H9 (cell line): ENCODE results near the gene ASTN1. TPM values are rescaled to one million over a fixed set of nuclear protein-coding genes. Genes with fewer than 3 reads are reported as not detected.

Source experiments
- DNase-seq: peaks from one replicate; pipeline ENCODE4 v3.0.0-alpha.2; 2017
- H2AFZ ChIP-seq: one replicate; pipeline ENCODE4 v1.6.1; 2013; ENCODE audit warnings: mild to moderate bottlenecking, low read length, control low read depth, moderate library complexity
- H2AK5ac ChIP-seq: 2 replicates; pipeline ENCODE4 v1.6.1; 2013; ENCODE audit warnings: low read length, control low read depth, mixed read lengths; ENCODE audit not compliant: insufficient read length
- H2BK120ac ChIP-seq: one replicate; pipeline ENCODE4 v1.6.1; 2013; ENCODE audit warnings: low read depth, mild to moderate bottlenecking, low read length, control low read depth, inconsistent platforms; ENCODE audit not compliant: poor library complexity, severe bottlenecking
- H2BK12ac ChIP-seq: 2 replicates; pipeline ENCODE4 v1.6.1; 2013; ENCODE audit warnings: low read length, control low read depth, mixed read lengths, low read depth; ENCODE audit not compliant: insufficient read length
- H2BK15ac ChIP-seq: 2 replicates; pipeline ENCODE4 v1.6.1; 2013; ENCODE audit warnings: low read depth, low read length, control low read depth
- H2BK20ac ChIP-seq: one replicate; pipeline ENCODE4 v1.6.1; 2013; ENCODE audit warnings: low read depth, mild to moderate bottlenecking, low read length, control low read depth, inconsistent platforms; ENCODE audit not compliant: poor library complexity, severe bottlenecking
- H2BK5ac ChIP-seq: 2 replicates; pipeline ENCODE4 v1.6.1; 2013; ENCODE audit warnings: low read length, control low read depth, mixed read lengths; ENCODE audit not compliant: insufficient read length
- H3K14ac ChIP-seq: 2 replicates; pipeline ENCODE4 v1.6.1; 2013; ENCODE audit warnings: low read length, control low read depth; ENCODE audit not compliant: insufficient read depth
- H3K18ac ChIP-seq: 2 replicates; pipeline ENCODE4 v1.6.1; 2013; ENCODE audit warnings: low read depth, mild to moderate bottlenecking, mixed read lengths, low read length, control low read depth; ENCODE audit not compliant: insufficient read length
- H3K23ac ChIP-seq: 2 replicates; pipeline ENCODE4 v1.6.1; 2013; ENCODE audit warnings: low read length, control low read depth, mixed read lengths, low read depth; ENCODE audit not compliant: insufficient read length
- H3K23me2 ChIP-seq: 2 replicates; pipeline ENCODE4 v1.6.1; 2013; ENCODE audit warnings: low read depth, mild to moderate bottlenecking, mixed read lengths, low read length, control low read depth; ENCODE audit not compliant: insufficient read length, poor library complexity, severe bottlenecking
- H3K27ac ChIP-seq: 2 replicates; pipeline ENCODE4 v1.5.1; 2013; ENCODE audit warnings: low read length, control low read depth, mixed read lengths, low read depth; ENCODE audit not compliant: insufficient read length
- H3K27me3 ChIP-seq: 2 replicates; pipeline ENCODE4 v1.6.1; 2013; ENCODE audit warnings: low read length, control low read depth, inconsistent platforms; ENCODE audit not compliant: insufficient read depth
- H3K4ac ChIP-seq: 2 replicates; pipeline ENCODE4 v1.6.1; 2013; ENCODE audit warnings: low read depth, mild to moderate bottlenecking, control low read depth, inconsistent platforms, low read length, moderate library complexity
- H3K4me1 ChIP-seq: 2 replicates; pipeline ENCODE4 v1.6.1; 2013; ENCODE audit warnings: low read length, control low read depth, inconsistent platforms; ENCODE audit not compliant: insufficient read depth
- H3K4me2 ChIP-seq: 2 replicates; pipeline ENCODE4 v1.6.1; 2013; ENCODE audit warnings: low read length, control low read depth, mixed read lengths; ENCODE audit not compliant: insufficient read length, insufficient read depth
- H3K56ac ChIP-seq: 2 replicates; pipeline ENCODE4 v1.6.1; 2013; ENCODE audit warnings: low read depth, mild to moderate bottlenecking, mixed read lengths, low read length, control low read depth; ENCODE audit not compliant: insufficient read length
- H3K79me1 ChIP-seq: 2 replicates; pipeline ENCODE4 v1.6.1; 2013; ENCODE audit warnings: low read depth, mild to moderate bottlenecking, moderate library complexity, low read length, control low read depth, inconsistent platforms; ENCODE audit not compliant: insufficient read depth, poor library complexity, severe bottlenecking
- H3K79me2 ChIP-seq: 2 replicates; pipeline ENCODE4 v1.6.1; 2013; ENCODE audit warnings: low read length, control low read depth, inconsistent platforms; ENCODE audit not compliant: insufficient read depth
- H3K9ac ChIP-seq: 2 replicates; pipeline ENCODE4 v1.6.1; 2013; ENCODE audit warnings: low read length, control low read depth, mixed read lengths; ENCODE audit not compliant: insufficient read length; ENCODE audit errors: extremely low read depth
- H3K9me3 ChIP-seq: one replicate; pipeline ENCODE4 v1.6.1; 2013; ENCODE audit warnings: low read depth, low read length, inconsistent platforms; ENCODE audit not compliant: control insufficient read depth
- H3T11ph ChIP-seq: one replicate; pipeline ENCODE4 v1.6.1; 2013; ENCODE audit warnings: mild to moderate bottlenecking, low read length, control low read depth, inconsistent platforms
- H4K20me1 ChIP-seq: one replicate; pipeline ENCODE4 v1.6.1; 2013; ENCODE audit not compliant: control insufficient read depth, insufficient read length, insufficient read depth
- H4K5ac ChIP-seq: 2 replicates; pipeline ENCODE4 v1.6.1; 2013; ENCODE audit warnings: low read depth, mild to moderate bottlenecking, mixed read lengths, low read length, control low read depth; ENCODE audit not compliant: insufficient read length
- H4K8ac ChIP-seq: replicated peaks from 2 replicates; pipeline ENCODE4 v1.6.1; 2013; ENCODE audit warnings: low read length, control low read depth, mixed read lengths, low read depth; ENCODE audit not compliant: insufficient read length
- H4K91ac ChIP-seq: 2 replicates; pipeline ENCODE4 v1.6.1; 2013; ENCODE audit warnings: low read depth, mild to moderate bottlenecking, moderate library complexity, mixed read lengths, low read length, control low read depth; ENCODE audit not compliant: insufficient read length
- H3K27ac Mint-ChIP-seq, 3 experiments: 2 replicates in 2 of 3; 3 replicates in 1 of 3; pipeline ENCODE4 v1.8.0; 2020 to 2021; ENCODE audit warnings: mixed read lengths in 3 of 3, mild to moderate bottlenecking in 1 of 3, moderate library complexity in 1 of 3
- H3K27me3 Mint-ChIP-seq: 2 replicates; pipeline ENCODE4 v1.8.0; 2021; ENCODE audit warnings: low read depth, mild to moderate bottlenecking, moderate library complexity, mixed read lengths
- H3K36me3 Mint-ChIP-seq, 3 experiments: 2 replicates in 2 of 3; 3 replicates in 1 of 3; pipeline ENCODE4 v1.8.0; 2020 to 2021; ENCODE audit warnings: low read depth in 3 of 3, mixed read lengths in 3 of 3; ENCODE audit not compliant: insufficient read depth in 1 of 3
- H3K4me1 Mint-ChIP-seq, 2 experiments: 2 replicates each; pipeline ENCODE4 v1.8.0; 2020; ENCODE audit warnings: mixed read lengths in 2 of 2
- H3K4me3 Mint-ChIP-seq, 2 experiments: 2 replicates in 1 of 2; 3 replicates in 1 of 2; pipeline ENCODE4 v1.8.0; 2020 to 2021; ENCODE audit warnings: mild to moderate bottlenecking in 2 of 2, mixed read lengths in 2 of 2, moderate library complexity in 1 of 2
- H3K9me3 Mint-ChIP-seq, 2 experiments: 2 replicates in 1 of 2; 3 replicates in 1 of 2; pipeline ENCODE4 v1.8.0; 2020; ENCODE audit warnings: mild to moderate bottlenecking in 2 of 2, mixed read lengths in 2 of 2, moderate library complexity in 1 of 2
- CTCF ChIP-seq: fragments of 200-600 bp; sonication (generic); conservative IDR thresholded peaks from 3 replicates; pipeline ENCODE4 v1.8.0; 2021; ENCODE audit warnings: antibody characterized with exemption, mild to moderate bottlenecking
- WGBS: extraction: QIAGEN DNeasy Blood & Tissue Kit; methylation state at CpG from one replicate; pipeline ENCODE4 v1.1.7; 2013; ENCODE audit warnings: missing lambda C conversion rate, low lambda C conversion rate, mixed read lengths; ENCODE audit not compliant: insufficient read length; ENCODE audit errors: extremely low coverage; 5-methylcytosine and 5-hydroxymethylcytosine counted together
- total RNA-seq: library from RNA; stranded (reverse); gene quantifications from 2 replicates; pipeline ENCODE4 v1.2.1, GENCODE V29; 2021

ASTN1 gene
- total RNA-seq, 1 experiment from 2014 or later, result 0.98 TPM

- H3K79me2 ChIP-seq, result no peaks in the 10 kb centered on the region
- H3K9ac ChIP-seq, result no peak overlapping the region
- H3K14ac ChIP-seq, result no peak overlapping the region
- Mint-ChIP-seq H3K36me3 (peaks cover 0 to 7% (median 0%) of the 10 kb centered on the region in 3 experiments; a peak in 3 of 7 replicates), H3K27ac (no peak overlapping the region), H3K4me1 (no peaks in the 10 kb centered on the region), H3K27me3 (peaks cover 6% of the 10 kb centered on the region), H3K9me3 (no peaks in the 10 kb centered on the region), H3K4me3 (no peak overlapping the region)
- no CpG with 5 or more reads among the region's 4 CpGs for WGBS
- no peaks in the 10 kb centered on the region for H3K23me2 ChIP-seq
- H3K4me2 ChIP-seq, result no peak overlapping the region
- H4K8ac ChIP-seq, result no peak overlapping the region
- H2AFZ ChIP-seq, result no peak overlapping the region
- H3K4me1 ChIP-seq, result no peaks in the 10 kb centered on the region
- H3K79me1 ChIP-seq, result no peaks in the 10 kb centered on the region
- no peak overlapping the region for H2AK5ac ChIP-seq
- H3K18ac ChIP-seq, result no peak overlapping the region
- no peak overlapping the region for H2BK120ac ChIP-seq
- no peak overlapping the region for H3K56ac ChIP-seq
- no peaks in the 10 kb centered on the region for H4K20me1 ChIP-seq
- no peak overlapping the region for H2BK12ac ChIP-seq
- H4K5ac ChIP-seq, result no peak overlapping the region
- H3K23ac ChIP-seq, result no peak overlapping the region
- H3T11ph ChIP-seq, result no peak overlapping the region
- H3K27me3 ChIP-seq, result no peaks in the 10 kb centered on the region
- no peak overlapping the region for H3K4ac ChIP-seq
- H2BK20ac ChIP-seq, result no peak overlapping the region
- no peak overlapping the region for H4K91ac ChIP-seq
- H3K9me3 ChIP-seq, result no peaks in the 10 kb centered on the region
- no peak overlapping the region for H3K27ac ChIP-seq
- no peak for TF ChIP-seq CTCF
- DNase-seq, result no peak
- H2BK5ac ChIP-seq, result no peak overlapping the region
- H2BK15ac ChIP-seq, result no peak overlapping the region
Measured at GRCh38 chr1:176934370-176934769, 230.1 kb downstream of the ASTN1 start.
